Left ventricle myocardium inferior (tissue), 1 donor: ENCODE data around the gene C19orf85. TPM values are rescaled to one million over a fixed set of nuclear protein-coding genes. Genes with fewer than 3 reads are reported as not detected.

ENCODE experiments used
- DNase-seq: peaks from one replicate; pipeline ENCODE4 v3.0.0-alpha.2; 2020
- H3K27ac ChIP-seq: fragments of 200-600 bp; replicated peaks from 2 replicates; pipeline ENCODE4 v1.8.0; 2021
- H3K27me3 ChIP-seq: fragments of 200-600 bp; 2 replicates; pipeline ENCODE4 v1.8.0; 2021; ENCODE audit warnings: low read depth
- H3K36me3 ChIP-seq: fragments of 200-600 bp; 2 replicates; pipeline ENCODE4 v1.8.0; 2021
- H3K4me1 ChIP-seq: fragments of 200-600 bp; 2 replicates; pipeline ENCODE4 v1.8.0; 2021
- H3K4me3 ChIP-seq: fragments of 200-600 bp; 2 replicates; pipeline ENCODE4 v1.8.0; 2021; ENCODE audit warnings: mild to moderate bottlenecking, moderate library complexity
- H3K9me3 ChIP-seq: fragments of 200-600 bp; replicated peaks from 2 replicates; pipeline ENCODE4 v1.8.0; 2021
- intact Hi-C: fragments of 100-400 bp; cut with micrococcal nuclease; formaldehyde crosslinking; loops from one replicate; pipeline ENCODE4 v1.11.0; 2022
- total RNA-seq: library from RNA; stranded (reverse); fragmentation: NEBNext Ultra II Directional; extraction: Animal tissue kit (Norgen Biotek cat#: 25700); gene quantifications from one replicate; pipeline ENCODE4 v1.2.1, GENCODE V29; 2021
- TF ChIP-seq, protein P1 (sequence below): fragments of 200-600 bp; IDR thresholded peaks from 2 replicates; pipeline ENCODE4 v1.8.0; 2021; ENCODE audit warnings: antibody characterized with exemption, mild to moderate bottlenecking, borderline replicate concordance
- donor health status: DM: no; HTN: yes; CAD: no; lungs with severe emphysema.

Gene C19orf85
- total RNA-seq, 1 donor from 2014 or later: not detected

DNA sequence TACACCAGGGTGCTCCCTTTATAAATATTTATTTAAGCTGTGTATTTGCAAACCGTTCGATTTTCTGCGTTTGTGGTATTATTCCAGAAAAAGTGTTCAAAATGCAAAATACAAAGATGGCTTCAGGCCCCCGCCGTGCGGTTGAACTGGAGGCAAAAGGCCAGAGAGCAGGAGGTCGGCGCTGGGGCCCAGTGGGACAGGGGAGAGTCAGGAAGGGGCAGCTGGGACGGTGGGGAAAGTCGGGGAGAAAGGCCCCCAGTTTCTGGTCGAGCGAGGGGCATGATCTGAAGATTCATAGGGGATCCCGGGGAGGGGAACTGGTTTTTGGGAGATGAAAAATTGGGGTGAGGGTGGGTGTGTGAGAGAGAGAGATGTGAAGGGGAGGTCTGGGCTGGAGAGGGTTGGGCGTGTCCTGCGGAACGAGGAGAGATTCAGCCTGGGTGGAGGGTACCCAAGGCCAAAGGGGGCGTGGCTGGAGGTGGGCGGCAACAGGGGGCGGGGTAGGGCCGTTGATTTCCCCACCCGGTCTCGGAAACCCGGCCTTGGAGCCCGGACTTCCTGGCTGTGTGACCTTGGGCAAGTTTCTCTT is 3.8 kb downstream of the C19orf85 start:
- Histone ChIP-seq H3K27me3 (no peaks in the 10 kb centered on the region), H3K4me3 (peak overlapping the region; percentile 81), H3K27ac (peak overlapping the region; percentile 93), H3K36me3 (no peaks in the 10 kb centered on the region), H3K9me3 (no peaks in the 10 kb centered on the region), H3K4me1 (peaks cover 29% of the 10 kb centered on the region)
- peak; percentile 86 for DNase-seq
- TF ChIP-seq, protein P1, sequence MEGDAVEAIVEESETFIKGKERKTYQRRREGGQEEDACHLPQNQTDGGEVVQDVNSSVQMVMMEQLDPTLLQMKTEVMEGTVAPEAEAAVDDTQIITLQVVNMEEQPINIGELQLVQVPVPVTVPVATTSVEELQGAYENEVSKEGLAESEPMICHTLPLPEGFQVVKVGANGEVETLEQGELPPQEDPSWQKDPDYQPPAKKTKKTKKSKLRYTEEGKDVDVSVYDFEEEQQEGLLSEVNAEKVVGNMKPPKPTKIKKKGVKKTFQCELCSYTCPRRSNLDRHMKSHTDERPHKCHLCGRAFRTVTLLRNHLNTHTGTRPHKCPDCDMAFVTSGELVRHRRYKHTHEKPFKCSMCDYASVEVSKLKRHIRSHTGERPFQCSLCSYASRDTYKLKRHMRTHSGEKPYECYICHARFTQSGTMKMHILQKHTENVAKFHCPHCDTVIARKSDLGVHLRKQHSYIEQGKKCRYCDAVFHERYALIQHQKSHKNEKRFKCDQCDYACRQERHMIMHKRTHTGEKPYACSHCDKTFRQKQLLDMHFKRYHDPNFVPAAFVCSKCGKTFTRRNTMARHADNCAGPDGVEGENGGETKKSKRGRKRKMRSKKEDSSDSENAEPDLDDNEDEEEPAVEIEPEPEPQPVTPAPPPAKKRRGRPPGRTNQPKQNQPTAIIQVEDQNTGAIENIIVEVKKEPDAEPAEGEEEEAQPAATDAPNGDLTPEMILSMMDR: no peak
- intact Hi-C loops: no loop called here

DNA sequence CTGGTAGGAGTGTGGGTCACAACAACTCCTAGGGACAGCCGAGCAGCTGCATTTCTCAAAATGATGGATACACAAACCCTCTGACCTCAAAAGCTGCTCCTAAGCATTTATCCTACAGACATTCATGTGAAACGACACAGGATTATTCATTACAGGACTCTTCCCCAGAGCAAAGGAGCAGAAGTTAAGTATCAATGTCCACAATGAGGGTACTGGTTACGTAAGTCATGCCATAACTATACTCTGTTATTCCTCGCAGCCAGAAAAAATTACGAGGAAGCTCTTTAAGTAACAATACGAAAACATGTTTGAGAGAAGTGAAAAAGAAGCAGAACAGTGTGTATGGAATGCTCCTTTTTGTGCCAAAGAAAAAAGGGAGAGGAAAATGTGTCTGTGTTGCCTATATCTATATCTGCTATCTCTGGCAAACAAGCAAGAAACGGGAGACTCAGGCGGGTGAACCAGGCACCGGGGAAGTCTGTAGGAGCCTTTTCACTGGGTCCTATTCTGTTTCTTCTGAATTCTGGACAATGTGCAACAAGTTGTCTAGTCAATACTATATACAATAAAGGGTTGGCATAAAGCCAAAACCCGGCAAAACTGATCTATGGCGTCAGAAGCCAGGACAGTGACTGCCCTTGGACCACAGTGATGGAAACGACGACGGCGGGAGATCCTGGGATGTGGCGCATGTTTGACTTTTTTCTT is 4.4 kb downstream of the C19orf85 start:
- Histone ChIP-seq H3K4me3 (peak overlapping the region; percentile 81), H3K4me1 (peaks cover 29% of the 10 kb centered on the region), H3K27me3 (no peaks in the 10 kb centered on the region), H3K27ac (peak overlapping the region; percentile 93), H3K9me3 (no peaks in the 10 kb centered on the region), H3K36me3 (no peaks in the 10 kb centered on the region)
- DNase-seq: no peak
- intact Hi-C loops: no loop called here
- TF ChIP-seq, protein P1: no peak

DNA sequence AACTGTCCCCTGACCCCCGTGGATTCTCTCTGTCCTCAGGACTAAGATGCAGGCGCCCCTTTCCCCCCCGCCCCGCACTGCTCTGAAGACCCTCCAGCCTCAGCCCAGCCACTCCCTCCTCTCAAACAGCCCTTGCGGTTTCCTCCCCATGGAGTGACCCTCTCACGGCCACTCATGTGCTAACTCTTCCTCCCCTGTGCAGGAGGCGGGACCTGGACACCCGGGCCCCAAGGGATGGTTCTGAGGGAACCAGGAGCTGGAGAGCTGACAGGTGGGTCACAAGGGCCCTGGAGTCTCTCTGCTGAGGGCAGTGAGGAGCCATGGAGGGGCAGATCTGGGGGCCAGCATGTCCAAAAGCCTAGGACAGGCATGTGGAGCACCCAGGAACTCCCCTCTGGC is 5.0 kb downstream of the C19orf85 start:
- TF ChIP-seq, protein P1: no peak
- Histone ChIP-seq H3K9me3 (no peaks in the 10 kb centered on the region), H3K27ac (peak overlapping the region; percentile 93), H3K4me1 (peaks cover 29% of the 10 kb centered on the region), H3K36me3 (no peaks in the 10 kb centered on the region), H3K4me3 (no peak overlapping the region), H3K27me3 (no peaks in the 10 kb centered on the region)
- intact Hi-C loops: no loop called here
- DNase-seq: no peak

DNA sequence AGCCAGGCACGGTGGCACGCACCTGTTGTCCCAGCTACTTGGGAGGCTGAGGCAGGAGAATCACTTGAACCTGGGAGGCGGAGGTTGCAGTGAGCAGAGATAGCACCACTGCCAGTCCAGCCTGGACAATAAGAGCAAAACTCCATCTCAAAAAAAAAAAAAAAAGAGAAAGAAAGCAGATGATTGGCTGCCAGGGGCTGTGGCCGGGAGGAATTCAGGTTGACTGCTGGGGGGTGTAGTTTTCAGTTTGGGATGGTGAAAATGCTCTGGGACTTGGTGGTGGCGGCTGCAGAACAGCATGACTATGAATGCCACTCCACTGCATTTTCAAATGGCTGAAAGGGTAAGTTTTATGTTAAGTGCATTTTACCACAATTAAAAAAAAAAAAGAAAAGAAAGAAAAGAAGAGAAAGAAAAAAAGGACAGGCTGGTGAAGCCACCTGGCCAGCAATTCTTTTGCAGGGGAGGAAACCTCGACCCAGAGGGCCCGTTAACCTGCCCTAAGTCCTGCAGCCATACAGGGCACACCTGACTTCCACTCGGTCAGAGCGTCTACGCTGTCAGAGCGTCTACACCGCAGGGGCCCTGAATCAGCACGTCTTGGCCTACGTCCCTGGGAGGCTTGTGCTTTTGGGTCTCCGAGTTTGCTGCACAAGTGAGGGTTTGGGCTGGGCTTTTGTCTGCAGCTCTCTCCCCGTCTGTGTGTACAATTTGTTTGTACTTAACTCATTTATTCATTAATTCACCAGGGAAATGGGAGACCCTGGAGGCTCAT is 6.7 kb downstream of the C19orf85 start:
- peaks cover 6% of the 10 kb centered on the region for H3K27me3 ChIP-seq
- DNase-seq: no peak
- intact Hi-C loops: no loop called here

DNA sequence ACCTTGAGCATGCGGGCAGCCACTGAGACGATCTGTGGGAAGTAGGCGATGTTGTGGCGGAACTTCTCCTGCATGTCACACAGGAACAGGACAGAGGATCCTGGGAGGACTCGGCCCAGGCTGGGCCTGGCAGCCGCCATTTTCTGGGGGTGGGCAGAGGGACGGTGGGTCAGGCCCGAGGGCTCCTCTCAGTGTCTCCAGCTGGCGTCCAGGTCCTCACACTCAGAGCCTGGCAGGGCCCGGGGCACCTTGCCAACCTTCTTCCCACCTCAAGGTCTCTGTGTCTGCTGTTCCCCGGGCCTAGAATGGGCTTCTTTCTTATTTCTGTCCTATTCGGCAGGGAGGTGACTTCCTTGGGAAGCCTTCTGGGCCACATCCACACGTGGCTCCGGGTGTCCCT is 8.2 kb downstream of the C19orf85 start:
- H3K27me3 ChIP-seq: peaks cover 21% of the 10 kb centered on the region
- H3K4me1 ChIP-seq: peaks cover 30% of the 10 kb centered on the region
- TF ChIP-seq, protein P1: no peak
- no peak for DNase-seq
- H3K27ac ChIP-seq: no peak overlapping the region
- H3K4me3 ChIP-seq: no peak overlapping the region
- no peaks in the 10 kb centered on the region for H3K36me3 ChIP-seq
- intact Hi-C loops: no loop called here
- no peaks in the 10 kb centered on the region for H3K9me3 ChIP-seq

More for the DNA sequence above, 6.7 kb downstream of the C19orf85 start:
- Histone ChIP-seq H3K4me3 (no peak overlapping the region), H3K27ac (no peak overlapping the region), H3K9me3 (no peaks in the 10 kb centered on the region), H3K4me1 (peaks cover 29% of the 10 kb centered on the region), H3K36me3 (no peaks in the 10 kb centered on the region)
- TF ChIP-seq, protein P1: no peak
